Choroid plexus epithelial cell (primary cell): ENCODE data around the gene B4GALT1.

Experiments used
- DNase-seq: peaks from one replicate; pipeline ENCODE4 v3.0.0-alpha.2; 2010; ENCODE audit warnings: low read depth
- H3K4me3 ChIP-seq: 2 replicates; pipeline ENCODE4 v1.5.1; 2011; ENCODE audit warnings: low read depth, mild to moderate bottlenecking, control low read depth, low read length, moderate library complexity
- CTCF ChIP-seq: conservative IDR thresholded peaks from 2 replicates; pipeline ENCODE4 v1.5.1; 2011; ENCODE audit warnings: low read depth, mild to moderate bottlenecking, control low read depth, inconsistent platforms, low read length, moderate library complexity

The B4GALT1 gene

GRCh38 chr9:33153001-33153400 lies 14.1 kb downstream of the B4GALT1 start:
- no peak for DNase-seq
- TF ChIP-seq CTCF: no peak
- H3K4me3 ChIP-seq: no peak overlapping the region

GRCh38 chr9:33151601-33152000 lies 15.5 kb downstream of the B4GALT1 start:
- H3K4me3 ChIP-seq: no peak overlapping the region
- no peak for TF ChIP-seq CTCF
- DNase-seq: no peak

GRCh38 chr9:33151007-33151557 lies 16.1 kb downstream of the B4GALT1 start:
- no peak for TF ChIP-seq CTCF
- DNase-seq: peak; percentile 98
- no peak overlapping the region for H3K4me3 ChIP-seq

- DNase-seq: no peak
- no peak overlapping the region for H3K4me3 ChIP-seq
- no peak for TF ChIP-seq CTCF
Measured at GRCh38 chr9:33148367-33149014, 18.6 kb downstream of the B4GALT1 start.

GRCh38 chr9:33147416-33148169 lies 19.5 kb downstream of the B4GALT1 start:
- H3K4me3 ChIP-seq: no peak overlapping the region
- DNase-seq: no peak
- TF ChIP-seq CTCF: no peak

- no peak for TF ChIP-seq CTCF
- no peak overlapping the region for H3K4me3 ChIP-seq
- no peak for DNase-seq
Measured at GRCh38 chr9:33146298-33146697, 20.8 kb downstream of the B4GALT1 start.
